AG04449 (cell line): ENCODE results near the gene ARMS2.
A peak's percentile ranks its signal among the peaks of the same experiment; 100 is the strongest.

Source experiments
- CTCF ChIA-PET: fragments of 350-600 bp; formaldehyde crosslinking; extraction: SDS; loops from one replicate; lab custom pipeline; 2021; ENCODE audit warnings: antibody characterized with exemption; lab: Yijun Ruan, JAX
- POLR2A ChIA-PET: fragments of 400-600, 350-600 bp; formaldehyde crosslinking; extraction: SDS; loops from one replicate; lab custom pipeline; 2020; ENCODE audit warnings: antibody characterized with exemption, inconsistent platforms; lab: Yijun Ruan, JAX
- DNase-seq: peaks from one replicate; pipeline ENCODE4 v3.0.0-alpha.2; 2010; ENCODE audit warnings: low read depth, low spot score
- H3K4me3 ChIP-seq: 2 replicates; pipeline ENCODE4 v1.5.1; 2011; ENCODE audit warnings: low read depth, mild to moderate bottlenecking, control low read depth, low read length
- TF ChIP-seq, protein P1 (sequence below): IDR thresholded peaks from one replicate; pipeline ENCODE4 v1.5.1; 2011; ENCODE audit warnings: mild to moderate bottlenecking, moderate library complexity, low read length, control low read depth, inconsistent platforms; ENCODE audit not compliant: insufficient read depth; ENCODE audit errors: missing control alignments

The ARMS2 gene

DNA sequence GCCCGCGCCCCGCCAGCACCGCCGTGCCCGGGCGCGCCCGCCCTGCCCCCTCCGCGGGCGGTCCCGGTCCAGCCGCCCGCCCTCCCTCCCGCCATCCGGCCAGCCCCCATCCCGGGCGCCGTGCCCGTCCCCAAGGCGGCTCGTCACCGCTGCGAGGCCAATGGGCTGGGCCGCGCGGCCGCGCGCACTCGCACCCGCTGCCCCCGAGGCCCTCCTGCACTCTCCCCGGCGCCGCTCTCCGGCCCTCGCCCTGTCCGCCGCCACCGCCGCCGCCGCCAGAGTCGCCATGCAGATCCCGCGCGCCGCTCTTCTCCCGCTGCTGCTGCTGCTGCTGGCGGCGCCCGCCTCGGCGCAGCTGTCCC, 6.9 kb downstream of the ARMS2 start, which contains the start of gene HTRA1:
TSS of gene HTRA1 (plus strand) at position 187 of the 362 bp plus-strand sequence. CDS start at position 287, 100 bp downstream.
- TF ChIP-seq, protein P1, sequence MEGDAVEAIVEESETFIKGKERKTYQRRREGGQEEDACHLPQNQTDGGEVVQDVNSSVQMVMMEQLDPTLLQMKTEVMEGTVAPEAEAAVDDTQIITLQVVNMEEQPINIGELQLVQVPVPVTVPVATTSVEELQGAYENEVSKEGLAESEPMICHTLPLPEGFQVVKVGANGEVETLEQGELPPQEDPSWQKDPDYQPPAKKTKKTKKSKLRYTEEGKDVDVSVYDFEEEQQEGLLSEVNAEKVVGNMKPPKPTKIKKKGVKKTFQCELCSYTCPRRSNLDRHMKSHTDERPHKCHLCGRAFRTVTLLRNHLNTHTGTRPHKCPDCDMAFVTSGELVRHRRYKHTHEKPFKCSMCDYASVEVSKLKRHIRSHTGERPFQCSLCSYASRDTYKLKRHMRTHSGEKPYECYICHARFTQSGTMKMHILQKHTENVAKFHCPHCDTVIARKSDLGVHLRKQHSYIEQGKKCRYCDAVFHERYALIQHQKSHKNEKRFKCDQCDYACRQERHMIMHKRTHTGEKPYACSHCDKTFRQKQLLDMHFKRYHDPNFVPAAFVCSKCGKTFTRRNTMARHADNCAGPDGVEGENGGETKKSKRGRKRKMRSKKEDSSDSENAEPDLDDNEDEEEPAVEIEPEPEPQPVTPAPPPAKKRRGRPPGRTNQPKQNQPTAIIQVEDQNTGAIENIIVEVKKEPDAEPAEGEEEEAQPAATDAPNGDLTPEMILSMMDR: no peak
- ChIA-PET POLR2A (no interaction called here), CTCF (interaction anchor here (1.1 to 3.0 kb wide), 4 partner anchors 11 to 182 kb away, joined by 3 to 18 read pairs (median 4); no protein-coding TSS in a partner anchor)
- peak within 1 kb of the TSS; percentile 75 for H3K4me3 ChIP-seq
- DNase-seq: no peak

DNA sequence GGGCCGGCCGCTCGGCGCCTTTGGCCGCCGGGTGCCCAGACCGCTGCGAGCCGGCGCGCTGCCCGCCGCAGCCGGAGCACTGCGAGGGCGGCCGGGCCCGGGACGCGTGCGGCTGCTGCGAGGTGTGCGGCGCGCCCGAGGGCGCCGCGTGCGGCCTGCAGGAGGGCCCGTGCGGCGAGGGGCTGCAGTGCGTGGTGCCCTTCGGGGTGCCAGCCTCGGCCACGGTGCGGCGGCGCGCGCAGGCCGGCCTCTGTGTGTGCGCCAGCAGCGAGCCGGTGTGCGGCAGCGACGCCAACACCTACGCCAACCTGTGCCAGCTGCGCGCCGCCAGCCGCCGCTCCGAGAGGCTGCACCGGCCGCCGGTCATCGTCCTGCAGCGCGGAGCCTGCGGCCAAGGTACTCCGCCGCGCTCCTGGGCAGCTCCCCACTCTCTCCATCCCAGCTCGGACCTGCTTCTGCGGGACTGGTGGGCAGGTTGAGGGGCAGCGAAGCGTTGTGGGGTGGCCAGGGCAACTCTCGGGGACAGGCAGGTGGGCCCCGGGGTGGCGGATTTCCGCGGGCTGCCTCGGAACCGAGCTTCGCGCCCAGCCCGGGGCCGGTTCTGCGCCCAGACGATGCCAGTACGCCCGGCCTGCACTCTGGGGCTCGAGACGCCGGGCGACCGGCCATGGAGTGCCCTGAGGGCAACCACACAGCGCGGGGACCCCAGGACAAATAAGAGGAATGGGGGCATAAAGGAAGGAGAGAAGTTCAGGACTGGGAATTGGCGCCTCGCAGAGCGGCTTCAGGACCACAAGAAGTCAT, 7.5 kb downstream of the ARMS2 start:
- POLR2A ChIA-PET: interaction anchor here (0.6 kb wide), 1 partner anchor 271 kb away, joined by 3 read pairs; no protein-coding TSS in a partner anchor
- H3K4me3 ChIP-seq: peak overlapping the region; percentile 75
- CTCF ChIA-PET: interaction anchor here (1.1 to 3.0 kb wide), 4 partner anchors 12 to 182 kb away, joined by 3 to 18 read pairs (median 4); no protein-coding TSS in a partner anchor
- DNase-seq: no peak
- TF ChIP-seq, protein P1: no peak

DNA sequence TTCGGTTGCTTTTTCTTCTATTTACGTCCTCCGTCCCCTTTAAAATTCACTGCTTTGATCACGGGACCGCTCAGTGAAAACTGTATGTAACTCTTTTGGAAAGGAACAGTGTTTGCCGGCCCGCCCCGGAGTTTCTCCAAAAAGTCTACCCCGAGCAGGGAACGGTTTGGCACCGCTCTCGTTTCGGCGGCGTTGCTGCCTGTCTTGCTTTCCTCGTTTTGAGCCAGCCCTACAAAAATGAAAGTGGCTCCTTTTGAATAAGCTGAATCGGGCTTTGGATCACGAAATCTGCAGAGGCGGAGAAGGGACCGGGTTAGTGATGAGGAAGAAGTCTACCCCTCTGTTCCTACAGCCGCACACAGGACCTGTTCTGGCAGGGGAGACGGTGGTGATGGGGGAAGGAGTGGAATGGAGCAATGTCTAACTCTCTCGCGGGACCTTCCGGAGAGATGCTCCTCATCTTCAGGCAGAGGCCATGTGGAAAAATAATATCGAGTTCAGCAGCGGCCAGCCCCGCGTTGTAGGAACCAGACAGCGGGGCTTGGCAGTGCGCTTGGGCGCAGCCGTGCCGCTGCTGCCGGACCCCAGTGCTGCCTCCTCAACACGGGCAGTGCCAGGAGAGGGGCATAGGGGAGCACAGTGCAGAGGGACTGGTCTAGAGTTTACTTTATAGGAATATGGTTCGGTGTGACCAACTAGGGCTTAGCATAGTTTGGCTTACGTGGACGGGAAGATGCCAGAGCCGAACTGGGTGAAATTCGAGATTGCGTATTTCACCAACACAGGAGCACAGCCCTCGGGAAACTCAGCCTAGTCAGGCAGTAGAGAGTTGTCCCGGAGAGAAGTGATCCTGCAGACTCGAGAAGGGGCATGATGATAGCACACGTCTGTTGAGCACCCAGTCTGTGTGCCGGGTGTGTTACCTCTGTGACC, 8.3 kb downstream of the ARMS2 start:
- no peak for DNase-seq
- ChIA-PET POLR2A (interaction anchor here (0.6 kb wide), 2 partner anchors 272 to 449 kb away, joined by 3 read pairs; no protein-coding TSS in a partner anchor), CTCF (interaction anchor here (1.3 to 3.0 kb wide), 2 partner anchors 103 to 164 kb away, joined by 5 to 18 read pairs; no protein-coding TSS in a partner anchor)
- H3K4me3 ChIP-seq: peak overlapping the region; percentile 75
- TF ChIP-seq, protein P1: no peak

DNA sequence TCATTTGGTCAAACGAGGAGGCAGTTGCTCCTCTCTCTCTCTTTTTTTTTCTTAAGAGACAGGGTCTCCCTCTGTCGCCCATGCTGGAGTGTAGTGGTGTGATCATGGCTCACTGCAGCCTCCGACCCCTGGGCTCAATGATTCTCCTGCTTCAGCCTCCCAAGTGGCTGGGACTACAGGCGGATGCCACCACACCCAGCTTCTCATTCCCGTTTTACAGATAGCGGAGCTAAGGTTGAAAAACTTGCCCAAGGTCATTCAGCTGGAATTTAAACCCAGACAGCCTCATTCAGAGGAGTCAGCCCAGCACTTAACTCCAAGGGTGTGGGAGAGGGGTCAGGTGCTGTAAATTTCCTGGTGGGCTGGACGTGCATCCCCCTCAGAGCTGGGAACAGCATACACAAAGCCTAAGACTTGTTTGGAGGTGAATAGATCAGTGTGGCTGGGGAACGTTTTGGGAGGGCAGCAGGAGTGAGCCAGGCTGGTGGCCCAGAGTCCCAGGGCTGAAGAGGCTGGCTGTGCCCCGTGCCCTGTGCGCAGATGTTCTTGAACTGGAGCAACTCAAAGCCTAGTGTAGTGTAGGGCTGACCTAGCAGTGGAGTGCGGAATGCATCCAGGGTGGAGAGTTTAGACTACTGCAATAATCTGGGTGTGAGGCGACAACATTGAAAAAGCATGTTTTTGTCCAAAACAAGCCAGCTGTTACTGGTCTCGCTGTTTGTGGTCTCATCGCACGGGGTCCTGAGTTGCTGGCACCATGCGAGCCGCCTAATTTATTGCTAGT, 9.2 kb downstream of the ARMS2 start:
- no peak for DNase-seq
- POLR2A ChIA-PET: no interaction called here
- TF ChIP-seq, protein P1: no peak
- CTCF ChIA-PET: no interaction called here
- H3K4me3 ChIP-seq: peak overlapping the region; percentile 75

DNA sequence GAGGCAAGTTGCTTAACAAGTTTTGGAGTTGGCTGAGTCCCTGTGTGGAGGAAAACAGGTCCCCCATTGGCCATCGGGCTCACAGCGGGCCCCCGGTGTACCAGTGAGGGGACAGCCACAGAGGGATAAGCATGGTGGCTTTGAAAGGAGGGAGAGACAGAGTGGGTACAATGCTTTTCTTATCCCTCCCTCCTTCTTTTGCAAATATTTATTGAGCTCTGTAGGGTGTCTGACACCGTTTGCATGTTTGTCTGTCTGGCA, 9.7 kb downstream of the ARMS2 start:
- no peak overlapping the region for H3K4me3 ChIP-seq
- ChIA-PET CTCF (no interaction called here), POLR2A (no interaction called here)
- TF ChIP-seq, protein P1: no peak
- no peak for DNase-seq
